Esophagus squamous epithelium (tissue), 5 donors: ENCODE results near the gene WNK2. TPM values are rescaled to one million over a fixed set of nuclear protein-coding genes. Genes with fewer than 3 reads are reported as not detected.

ENCODE experiments used
- DNase-seq: peaks from one replicate; lab custom pipeline; 2025; lab: John Stamatoyannopoulos, UW
- H3K27ac ChIP-seq, 4 donors: fragments of 200-600 bp; sonication (generic); one replicate each; pipeline ENCODE4 v1.5.1; 2016 to 2019; ENCODE audit warnings: mild to moderate bottlenecking in 1 of 4
- H3K27me3 ChIP-seq, 4 donors: fragments of 200-600 bp; sonication (generic); 1 replicate in 3 of 4; 2 replicates in 1 of 4; pipeline versions ENCODE4 v1.5.1 to v1.6.0; 2017 to 2021; ENCODE audit warnings: antibody characterized with exemption in 1 of 4
- H3K36me3 ChIP-seq, 3 donors: fragments of 200-600 bp; sonication (generic); one replicate each; pipeline ENCODE4 v1.5.1; 2016 to 2019
- H3K4me1 ChIP-seq, 3 donors: fragments of 200-600 bp; sonication (generic); one replicate each; pipeline ENCODE4 v1.5.1; 2017 to 2019
- H3K4me3 ChIP-seq, 4 donors: fragments of 200-600 bp; sonication (generic); 1 replicate in 3 of 4; 2 replicates in 1 of 4; pipeline ENCODE4 v1.5.1; 2016 to 2019; ENCODE audit warnings: mild to moderate bottlenecking in 2 of 4, moderate library complexity in 1 of 4
- H3K9me3 ChIP-seq, 3 donors: fragments of 200-600 bp; sonication (generic); one replicate each; pipeline ENCODE4 v1.5.1; 2016 to 2019
- POLR2A ChIP-seq, 4 donors: fragments of 450-650 bp; IDR thresholded peaks; one replicate each; pipeline ENCODE4 v1.6.1; 2017; ENCODE audit warnings: antibody characterized with exemption in 4 of 4, mild to moderate bottlenecking in 4 of 4, moderate library complexity in 3 of 4
- WGBS, 2 donors: methylation state at CpG; one replicate each; pipeline ENCODE4 v1.1.5; 2018; 5-methylcytosine and 5-hydroxymethylcytosine counted together
- intact Hi-C: fragments of 100-400 bp; cut with DNase I; formaldehyde crosslinking; loops from one replicate; pipeline ENCODE4 v1.15.0; 2022
- total RNA-seq, 4 donors: library from RNA; depleted of rRNA; stranded (reverse); fragments of >200 nt; gene quantifications; one replicate each; pipeline ENCODE4 v1.1.0, GENCODE V29; 2016
- TF ChIP-seq, protein P1 (sequence below), 6 experiments: fragments of 450-650 bp in 4 of 6; fragments of 200-600 bp in 2 of 6; sonication (generic) in 2 of 6; IDR thresholded peaks; one replicate each; pipeline ENCODE4 v1.5.1; 2016 to 2019; ENCODE audit warnings: antibody characterized with exemption in 6 of 6, mild to moderate bottlenecking in 4 of 6, moderate library complexity in 4 of 6
- donor health status: DM: yes; HTN: yes; CAD: no.

WNK2 gene
- total RNA-seq, 4 donors from 2014 or later, result 0.40 to 8.8 (median 5.2) TPM

DNA sequence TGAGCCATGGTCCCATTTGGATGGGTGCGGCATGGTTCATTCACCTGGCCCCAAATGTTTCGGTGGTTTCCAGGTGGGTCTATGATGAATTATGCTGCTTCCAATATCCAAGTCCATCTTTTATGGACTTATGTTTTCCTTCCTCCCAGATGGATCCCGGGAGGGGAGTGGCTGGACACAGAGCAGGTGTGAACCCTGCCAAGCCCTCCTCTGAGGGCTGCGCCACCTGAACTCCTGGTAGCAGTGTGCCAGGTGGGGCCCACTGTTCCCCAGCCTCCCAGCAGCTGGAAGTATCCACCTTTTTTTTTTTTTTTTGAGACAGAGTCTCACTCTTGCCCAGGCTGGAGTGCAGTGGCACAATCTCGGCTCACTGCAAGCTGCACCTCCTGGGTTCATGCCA lies 42.9 kb downstream of the WNK2 start:
- intact Hi-C loops, result no loop called here
- H3K4me3 ChIP-seq, result no peak overlapping the region
- no peak for DNase-seq
- WGBS, 2 donors, result 73 to 88% methylated on average over 4 of the region's 5 CpGs
- TF ChIP-seq, protein P1, sequence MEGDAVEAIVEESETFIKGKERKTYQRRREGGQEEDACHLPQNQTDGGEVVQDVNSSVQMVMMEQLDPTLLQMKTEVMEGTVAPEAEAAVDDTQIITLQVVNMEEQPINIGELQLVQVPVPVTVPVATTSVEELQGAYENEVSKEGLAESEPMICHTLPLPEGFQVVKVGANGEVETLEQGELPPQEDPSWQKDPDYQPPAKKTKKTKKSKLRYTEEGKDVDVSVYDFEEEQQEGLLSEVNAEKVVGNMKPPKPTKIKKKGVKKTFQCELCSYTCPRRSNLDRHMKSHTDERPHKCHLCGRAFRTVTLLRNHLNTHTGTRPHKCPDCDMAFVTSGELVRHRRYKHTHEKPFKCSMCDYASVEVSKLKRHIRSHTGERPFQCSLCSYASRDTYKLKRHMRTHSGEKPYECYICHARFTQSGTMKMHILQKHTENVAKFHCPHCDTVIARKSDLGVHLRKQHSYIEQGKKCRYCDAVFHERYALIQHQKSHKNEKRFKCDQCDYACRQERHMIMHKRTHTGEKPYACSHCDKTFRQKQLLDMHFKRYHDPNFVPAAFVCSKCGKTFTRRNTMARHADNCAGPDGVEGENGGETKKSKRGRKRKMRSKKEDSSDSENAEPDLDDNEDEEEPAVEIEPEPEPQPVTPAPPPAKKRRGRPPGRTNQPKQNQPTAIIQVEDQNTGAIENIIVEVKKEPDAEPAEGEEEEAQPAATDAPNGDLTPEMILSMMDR (IDR thresholded peaks at IDR 0.05), result no peak
- no peak for TF ChIP-seq POLR2A (IDR thresholded peaks at IDR 0.05)
- H3K4me1 ChIP-seq, result peaks cover 7 to 28% (median 13%) of the 10 kb centered on the region in 3 donors
- peaks cover 0 to 25% (median 0%) of the 10 kb centered on the region in 4 donors for H3K27me3 ChIP-seq
- H3K36me3 ChIP-seq, result no peaks in the 10 kb centered on the region
- H3K27ac ChIP-seq, result no peak overlapping the region
- no peaks in the 10 kb centered on the region for H3K9me3 ChIP-seq

DNA sequence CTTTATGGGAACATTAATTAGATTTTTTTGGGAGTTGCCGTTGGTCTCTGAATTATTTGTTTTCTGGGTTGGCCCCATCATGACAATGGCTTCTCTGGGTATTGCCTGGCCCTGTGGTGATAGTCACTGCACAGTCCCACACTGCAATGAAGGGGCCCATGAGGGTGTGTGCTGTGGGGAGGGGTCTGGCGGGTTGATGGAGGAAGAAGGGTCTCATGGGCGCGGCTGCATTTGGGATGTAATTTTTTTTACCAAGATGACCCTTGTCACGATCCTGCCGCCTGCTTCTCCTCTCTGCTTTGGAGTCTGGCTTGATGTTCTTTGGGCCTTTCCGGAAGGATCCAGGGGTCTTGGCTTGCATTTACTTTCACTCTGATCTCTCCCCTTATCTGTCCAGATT lies 44.1 kb downstream of the WNK2 start:
- Histone ChIP-seq H3K4me1 (peaks cover 7 to 26% (median 13%) of the 10 kb centered on the region in 3 donors), H3K4me3 (no peak overlapping the region), H3K36me3 (no peaks in the 10 kb centered on the region), H3K27me3 (peaks cover 0 to 33% (median 0%) of the 10 kb centered on the region in 4 donors), H3K27ac (no peak overlapping the region), H3K9me3 (no peaks in the 10 kb centered on the region)
- intact Hi-C loops, result no loop called here
- WGBS, 2 donors, result 85 to 93% methylated on average over 7 of the region's 7 CpGs
- TF ChIP-seq, protein P1 (IDR thresholded peaks at IDR 0.05), result no peak
- TF ChIP-seq POLR2A (IDR thresholded peaks at IDR 0.05), result no peak
- no peak for DNase-seq

DNA sequence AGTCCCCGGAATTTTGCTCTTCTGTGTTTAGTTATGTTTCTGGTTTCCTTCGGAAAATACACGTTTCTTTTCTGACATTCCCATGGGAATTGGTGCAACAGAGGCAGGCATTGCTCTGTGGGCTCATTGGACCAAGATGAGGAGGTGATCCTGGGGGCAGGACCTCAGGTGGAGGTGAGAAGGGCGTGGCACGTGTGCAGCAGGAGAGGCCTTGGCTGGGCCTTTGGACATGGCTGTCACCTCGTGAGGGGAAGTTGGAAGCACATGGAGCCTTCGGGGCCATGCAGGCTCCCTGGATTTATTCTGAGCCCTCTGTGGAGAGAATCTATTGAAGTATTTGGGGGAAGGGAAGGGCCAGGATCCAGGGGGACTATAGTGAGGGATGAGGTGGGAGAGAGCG lies 44.5 kb downstream of the WNK2 start:
- H3K27ac ChIP-seq, result no peak overlapping the region
- 69 to 74% methylated on average over 6 to 8 of the region's 8 CpGs for WGBS, 2 donors

DNA sequence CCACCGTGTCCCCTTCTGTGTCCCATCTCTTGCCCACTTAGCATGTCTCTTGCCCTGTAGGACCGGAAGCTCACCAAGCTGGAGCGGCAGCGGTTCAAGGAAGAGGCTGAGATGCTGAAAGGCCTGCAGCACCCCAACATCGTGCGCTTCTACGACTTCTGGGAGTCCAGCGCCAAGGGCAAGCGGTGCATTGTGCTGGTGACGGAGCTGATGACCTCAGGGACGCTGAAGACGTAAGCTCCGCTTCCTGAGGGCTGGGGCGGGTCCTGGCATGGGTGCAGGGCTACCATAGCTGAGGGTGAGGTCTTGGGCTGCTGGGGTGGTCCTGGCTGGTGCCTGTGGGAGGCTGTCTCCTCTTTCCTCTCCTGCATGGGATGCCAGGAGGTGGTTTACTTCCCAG lies 45.7 kb downstream of the WNK2 start:
- 82 to 94% methylated on average over 3 to 7 of the region's 14 CpGs for WGBS, 2 donors
- TF ChIP-seq, protein P1 (IDR thresholded peaks at IDR 0.05), result no peak
- no peak for TF ChIP-seq POLR2A (IDR thresholded peaks at IDR 0.05)
- Histone ChIP-seq H3K27me3 (peaks cover 0 to 39% (median 0%) of the 10 kb centered on the region in 4 donors), H3K4me1 (peaks cover 0 to 10% (median 7%) of the 10 kb centered on the region in 3 donors), H3K4me3 (no peak overlapping the region), H3K9me3 (no peaks in the 10 kb centered on the region), H3K36me3 (no peaks in the 10 kb centered on the region), H3K27ac (no peak overlapping the region)
- DNase-seq, result no peak
- intact Hi-C loops, result no loop called here

More for the DNA sequence above, 44.5 kb downstream of the WNK2 start:
- H3K4me3 ChIP-seq, result no peak overlapping the region
- H3K27me3 ChIP-seq, result peaks cover 0 to 33% (median 0%) of the 10 kb centered on the region in 4 donors
- intact Hi-C loops, result no loop called here
- DNase-seq, result no peak
- H3K36me3 ChIP-seq, result no peaks in the 10 kb centered on the region
- no peaks in the 10 kb centered on the region for H3K9me3 ChIP-seq
- TF ChIP-seq POLR2A (IDR thresholded peaks at IDR 0.05), result no peak
- TF ChIP-seq, protein P1 (IDR thresholded peaks at IDR 0.05), result no peak
- peaks cover 7 to 22% (median 10%) of the 10 kb centered on the region in 3 donors for H3K4me1 ChIP-seq

DNA sequence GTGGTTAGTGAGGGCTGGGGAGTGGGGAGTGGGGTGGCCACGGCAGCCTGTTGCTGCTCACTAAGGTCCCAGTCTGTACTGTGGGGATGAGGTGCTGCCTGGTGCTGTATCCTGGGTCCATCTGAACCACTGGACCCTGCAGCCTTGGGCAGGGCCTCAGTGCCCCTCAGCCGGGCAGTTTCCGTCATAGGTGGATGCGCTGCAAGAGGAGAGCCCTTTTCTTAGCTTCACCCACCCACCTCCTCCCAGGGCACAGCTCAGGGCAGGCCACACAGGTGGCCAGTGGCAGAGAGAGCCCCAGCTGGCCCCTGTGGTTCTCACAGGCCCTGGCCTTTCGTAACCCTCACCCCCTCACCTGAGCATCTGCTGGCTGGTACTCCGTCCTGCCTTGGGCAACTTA lies 46.2 kb downstream of the WNK2 start:
- WGBS, 2 donors, result 75 to 100% methylated on average over 2 of the region's 6 CpGs
- Histone ChIP-seq H3K4me3 (no peak overlapping the region), H3K27ac (no peak overlapping the region), H3K4me1 (peaks cover 0 to 5% (median 1%) of the 10 kb centered on the region in 3 donors), H3K36me3 (no peaks in the 10 kb centered on the region), H3K9me3 (no peaks in the 10 kb centered on the region), H3K27me3 (peaks cover 0 to 43% (median 0%) of the 10 kb centered on the region in 4 donors)
- intact Hi-C loops, result no loop called here
- no peak for TF ChIP-seq POLR2A (IDR thresholded peaks at IDR 0.05)
- TF ChIP-seq, protein P1 (IDR thresholded peaks at IDR 0.05), result no peak
- no peak for DNase-seq
